ENCODE data around the gene PLEKHA7. TPM values are rescaled to one million over a fixed set of nuclear protein-coding genes. Genes with fewer than 3 reads are reported as not detected.
A peak's percentile ranks its signal among the peaks of the same experiment; 100 is the strongest.

The PLEKHA7 gene
- total and polyA plus RNA-seq, 8 donors, result 12.8 to 82.3 (median 46.6) TPM

GRCh38 chr11:16780698-16781550 is 233.3 kb downstream of the PLEKHA7 start:
- Histone ChIP-seq H3K9me3 (no peaks in the 10 kb centered on the region), H3K27ac (no peak overlapping the region), H3K4me1 (peaks cover 7 to 19% (median 11%) of the 10 kb centered on the region in 4 donors), H3K27me3 (no peaks in the 10 kb centered on the region), H3K4me3 (no peak overlapping the region), H3K36me3 (peaks cover 3 to 53% (median 23%) of the 10 kb centered on the region in 4 donors)
- no peak for TF ChIP-seq EP300 (IDR thresholded peaks at IDR 0.05)
- TF ChIP-seq POLR2AphosphoS5 (IDR thresholded peaks at IDR 0.05), result no peak
- TF ChIP-seq POLR2A (IDR thresholded peaks at IDR 0.05), result no peak
- TF ChIP-seq CTCF (IDR thresholded peaks at IDR 0.05), result no peak
- intact Hi-C loops (cut with DNase I; ENCODE audit: low total_unique reads), result no loop called here
- WGBS, 5 donors, result 89 to 90% (median 89%) methylated on average over 18 to 19 of the region's 19 CpGs
- peak in 1 of 2 donors; percentile 17 for DNase-seq

DNA sequence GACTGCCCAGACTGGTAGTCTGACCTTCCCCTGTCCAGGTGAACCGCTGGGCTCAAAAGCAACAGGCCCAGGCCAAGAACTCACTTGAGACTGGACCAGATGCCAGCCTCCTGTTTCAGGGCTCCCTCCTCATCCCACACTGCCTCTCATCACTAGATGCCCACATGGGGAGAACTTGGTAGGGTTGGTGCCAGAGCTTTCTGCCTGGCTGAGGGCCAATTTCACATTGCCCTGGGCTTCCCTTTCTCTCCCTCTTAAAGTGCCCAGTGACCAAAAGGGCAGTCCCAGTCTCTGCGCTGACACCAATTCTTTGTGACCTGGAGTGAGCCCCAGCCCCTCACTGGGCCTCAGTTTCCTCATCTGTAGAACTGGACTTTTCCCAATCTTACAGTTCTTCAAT is 234.1 kb downstream of the PLEKHA7 start:
- Histone ChIP-seq H3K36me3 (peaks cover 3 to 60% (median 25%) of the 10 kb centered on the region in 4 donors), H3K4me1 (peaks cover 5 to 12% (median 7%) of the 10 kb centered on the region in 4 donors), H3K27ac (no peak overlapping the region), H3K27me3 (no peaks in the 10 kb centered on the region), H3K4me3 (no peak overlapping the region), H3K9me3 (no peaks in the 10 kb centered on the region)
- intact Hi-C loops (cut with DNase I; ENCODE audit: low total_unique reads), result no loop called here
- TF ChIP-seq POLR2AphosphoS5 (IDR thresholded peaks at IDR 0.05) (no peak), POLR2A (IDR thresholded peaks at IDR 0.05) (no peak), CTCF (IDR thresholded peaks at IDR 0.05) (no peak), EP300 (IDR thresholded peaks at IDR 0.05) (no peak)
- WGBS, 5 donors, result 92 to 100% (median 97%) methylated on average over 2 of the region's 2 CpGs
- no peak for DNase-seq

DNA sequence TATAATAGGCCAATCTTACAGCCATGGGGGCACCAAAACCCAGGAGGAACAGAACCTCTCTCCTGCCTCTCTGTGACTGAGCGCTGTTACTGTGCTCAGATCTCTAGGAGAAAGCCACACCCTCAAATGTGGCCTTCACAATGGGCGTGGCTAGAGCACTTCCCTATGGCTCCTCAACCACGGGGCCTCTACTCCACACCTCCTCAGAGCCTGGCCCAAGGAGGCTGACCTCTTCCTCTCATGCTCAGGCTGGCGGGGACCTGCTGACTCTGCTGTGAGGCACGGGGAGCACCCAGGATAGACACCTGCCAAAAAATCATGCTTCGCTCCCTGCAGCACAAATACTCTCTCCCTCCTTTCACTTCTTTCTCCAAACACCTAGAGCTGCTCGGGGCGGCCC is 234.8 kb downstream of the PLEKHA7 start:
- peaks cover 3 to 60% (median 25%) of the 10 kb centered on the region in 4 donors for H3K36me3 ChIP-seq
- intact Hi-C loops (cut with DNase I; ENCODE audit: low total_unique reads), result no loop called here
- TF ChIP-seq EP300 (IDR thresholded peaks at IDR 0.05) (no peak), POLR2A (IDR thresholded peaks at IDR 0.05) (no peak), CTCF (IDR thresholded peaks at IDR 0.05) (no peak), POLR2AphosphoS5 (IDR thresholded peaks at IDR 0.05) (no peak)
- peaks cover 5 to 9% (median 7%) of the 10 kb centered on the region in 4 donors for H3K4me1 ChIP-seq
- no peak overlapping the region for H3K4me3 ChIP-seq
- H3K9me3 ChIP-seq, result no peaks in the 10 kb centered on the region
- WGBS, 5 donors, result 72 to 80% (median 75%) methylated on average over 8 of the region's 8 CpGs
- no peak overlapping the region for H3K27ac ChIP-seq
- H3K27me3 ChIP-seq, result no peaks in the 10 kb centered on the region
- peak; percentile 32 to 62 for DNase-seq

- Histone ChIP-seq H3K4me3 (no peak overlapping the region), H3K4me1 (peaks cover 5 to 9% (median 7%) of the 10 kb centered on the region in 4 donors), H3K27ac (no peak overlapping the region), H3K9me3 (no peaks in the 10 kb centered on the region), H3K27me3 (no peaks in the 10 kb centered on the region), H3K36me3 (peaks cover 3 to 58% (median 25%) of the 10 kb centered on the region in 4 donors)
- WGBS, 5 donors, result 85 to 91% (median 88%) methylated on average over 8 of the region's 8 CpGs
- intact Hi-C loops (cut with DNase I; ENCODE audit: low total_unique reads), result no loop called here
- DNase-seq, result peak in 1 of 2 donors; percentile 21
- TF ChIP-seq POLR2A (IDR thresholded peaks at IDR 0.05) (no peak), POLR2AphosphoS5 (IDR thresholded peaks at IDR 0.05) (no peak), CTCF (IDR thresholded peaks at IDR 0.05) (no peak), EP300 (IDR thresholded peaks at IDR 0.05) (no peak)
Measured at GRCh38 chr11:16778876-16779275, 235.3 kb downstream of the PLEKHA7 start.
